ENCODE measurements around the gene MYO15A. TPM values are rescaled to one million over a fixed set of nuclear protein-coding genes. Genes with fewer than 3 reads are reported as not detected.

The MYO15A gene
- total RNA-seq, 1 donor from 2014 or later: 0.25 TPM

- no peak for TF ChIP-seq CTCF (IDR thresholded peaks at IDR 0.05; ENCODE audit: borderline replicate concordance)
- intact Hi-C loops (cut with micrococcal nuclease): no loop called here
- peaks cover 14% of the 10 kb centered on the region for H3K9me3 ChIP-seq (replicated peaks)
- H3K36me3 ChIP-seq: no peaks in the 10 kb centered on the region
- H3K4me3 ChIP-seq: no peak overlapping the region
- no peaks in the 10 kb centered on the region for H3K27me3 ChIP-seq (ENCODE audit: low read depth)
- no peaks in the 10 kb centered on the region for H3K4me1 ChIP-seq
- H3K27ac ChIP-seq (replicated peaks): no peak overlapping the region
- DNase-seq: no peak
Measured at GRCh38 chr17:18116078-18116477, 7.5 kb downstream of the MYO15A start.

- DNase-seq: no peak
- intact Hi-C loops (cut with micrococcal nuclease): no loop called here
- Histone ChIP-seq H3K9me3 (replicated peaks) (peaks cover 14% of the 10 kb centered on the region), H3K27ac (replicated peaks) (no peak overlapping the region), H3K4me3 (no peak overlapping the region), H3K27me3 (ENCODE audit: low read depth) (no peaks in the 10 kb centered on the region), H3K36me3 (no peaks in the 10 kb centered on the region), H3K4me1 (no peaks in the 10 kb centered on the region)
- TF ChIP-seq CTCF (IDR thresholded peaks at IDR 0.05; ENCODE audit: borderline replicate concordance): no peak
Measured at GRCh38 chr17:18117533-18117932, 9.0 kb downstream of the MYO15A start.

- no peak for TF ChIP-seq CTCF (IDR thresholded peaks at IDR 0.05; ENCODE audit: borderline replicate concordance)
- DNase-seq: no peak
- Histone ChIP-seq H3K4me1 (no peaks in the 10 kb centered on the region), H3K27me3 (ENCODE audit: low read depth) (no peaks in the 10 kb centered on the region), H3K9me3 (replicated peaks) (peaks cover 14% of the 10 kb centered on the region), H3K36me3 (no peaks in the 10 kb centered on the region), H3K4me3 (no peak overlapping the region), H3K27ac (replicated peaks) (no peak overlapping the region)
- intact Hi-C loops (cut with micrococcal nuclease): no loop called here
Measured at GRCh38 chr17:18117982-18118975, 9.7 kb downstream of the MYO15A start.

- Histone ChIP-seq H3K36me3 (no peaks in the 10 kb centered on the region), H3K9me3 (replicated peaks) (peaks cover 14% of the 10 kb centered on the region), H3K4me1 (no peaks in the 10 kb centered on the region), H3K4me3 (no peak overlapping the region), H3K27ac (replicated peaks) (no peak overlapping the region), H3K27me3 (ENCODE audit: low read depth) (no peaks in the 10 kb centered on the region)
- no peak for TF ChIP-seq CTCF (IDR thresholded peaks at IDR 0.05; ENCODE audit: borderline replicate concordance)
- DNase-seq: no peak
- intact Hi-C loops (cut with micrococcal nuclease): no loop called here
Measured at GRCh38 chr17:18119166-18119745, 10.7 kb downstream of the MYO15A start.

GRCh38 chr17:18119938-18120337 is 11.4 kb downstream of the MYO15A start:
- DNase-seq: no peak
- no peak overlapping the region for H3K4me3 ChIP-seq
- intact Hi-C loops (cut with micrococcal nuclease): no loop called here
- no peaks in the 10 kb centered on the region for H3K4me1 ChIP-seq
- H3K27me3 ChIP-seq (ENCODE audit: low read depth): no peaks in the 10 kb centered on the region
- no peak for TF ChIP-seq CTCF (IDR thresholded peaks at IDR 0.05; ENCODE audit: borderline replicate concordance)
- peaks cover 14% of the 10 kb centered on the region for H3K9me3 ChIP-seq (replicated peaks)
- no peak overlapping the region for H3K27ac ChIP-seq (replicated peaks)
- no peaks in the 10 kb centered on the region for H3K36me3 ChIP-seq
